Measurements from ENCODE around the gene DSCAML1.

DNA sequence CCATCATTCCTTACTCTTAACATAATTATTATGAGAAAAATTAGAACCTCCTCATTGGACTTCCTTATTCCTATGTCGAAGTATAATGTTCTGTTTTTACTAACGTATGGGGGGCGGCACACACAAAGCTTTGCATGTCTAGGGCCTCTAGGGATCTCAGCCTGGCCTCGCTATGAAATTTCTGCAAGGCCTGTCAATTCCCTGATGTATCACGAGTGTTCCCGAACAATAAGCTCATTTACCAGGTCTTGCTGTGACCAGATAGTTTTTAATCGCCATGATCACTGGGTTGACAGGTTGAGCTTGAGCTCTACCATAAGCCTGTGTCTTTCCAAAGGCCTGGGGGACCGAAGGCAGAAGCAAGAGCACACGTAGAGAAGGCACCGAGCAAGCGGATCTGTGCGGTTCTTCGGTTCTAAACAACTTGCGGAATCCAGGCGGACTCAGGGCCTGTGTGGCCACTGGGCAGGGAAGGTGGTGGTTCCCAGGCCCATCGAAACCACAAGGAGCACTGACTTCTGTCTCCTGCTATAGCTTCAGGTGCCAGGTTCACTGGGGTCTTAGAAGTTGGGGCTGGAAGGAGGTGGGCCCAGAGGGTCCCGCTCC is 37.9 kb upstream of the DSCAML1 start:
- TF ChIP-seq, protein P1, sequence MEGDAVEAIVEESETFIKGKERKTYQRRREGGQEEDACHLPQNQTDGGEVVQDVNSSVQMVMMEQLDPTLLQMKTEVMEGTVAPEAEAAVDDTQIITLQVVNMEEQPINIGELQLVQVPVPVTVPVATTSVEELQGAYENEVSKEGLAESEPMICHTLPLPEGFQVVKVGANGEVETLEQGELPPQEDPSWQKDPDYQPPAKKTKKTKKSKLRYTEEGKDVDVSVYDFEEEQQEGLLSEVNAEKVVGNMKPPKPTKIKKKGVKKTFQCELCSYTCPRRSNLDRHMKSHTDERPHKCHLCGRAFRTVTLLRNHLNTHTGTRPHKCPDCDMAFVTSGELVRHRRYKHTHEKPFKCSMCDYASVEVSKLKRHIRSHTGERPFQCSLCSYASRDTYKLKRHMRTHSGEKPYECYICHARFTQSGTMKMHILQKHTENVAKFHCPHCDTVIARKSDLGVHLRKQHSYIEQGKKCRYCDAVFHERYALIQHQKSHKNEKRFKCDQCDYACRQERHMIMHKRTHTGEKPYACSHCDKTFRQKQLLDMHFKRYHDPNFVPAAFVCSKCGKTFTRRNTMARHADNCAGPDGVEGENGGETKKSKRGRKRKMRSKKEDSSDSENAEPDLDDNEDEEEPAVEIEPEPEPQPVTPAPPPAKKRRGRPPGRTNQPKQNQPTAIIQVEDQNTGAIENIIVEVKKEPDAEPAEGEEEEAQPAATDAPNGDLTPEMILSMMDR (IDR thresholded peaks at IDR 0.05) = no peak
- TF ChIP-seq POLR2A (IDR thresholded peaks at IDR 0.05) = no peak

All from testis (tissue), 2 donors.